HG02938 (cell line): ENCODE measurements around the gene CCDC97.
"Not testable (repeated sequence)": the region's sequence is repeated elsewhere in the genome, so short reads cannot be mapped to it uniquely, and the experiment has no call there.

Experiments used
- ATAC-seq: cut with Tn5 transposase; IDR thresholded peaks from one replicate; pipeline ENCODE4 v1.9.1; 2021; ENCODE audit warnings: mild to moderate bottlenecking, moderate library complexity; ENCODE audit not compliant: unreplicated experiment

The CCDC97 gene

GRCh38 chr19:41310033-41310831 is at the start of gene CCDC97:
Gene CCDC97 (plus strand): TSS chr19:41310172. CDS start chr19:41310311, 139 bp downstream.
- peak; percentile 57 for ATAC-seq

- no peak for ATAC-seq
These were observed 48.3 kb upstream of the CCDC97 start for GRCh38 chr19:41261474-41262190.

GRCh38 chr19:41263042-41263849 is 46.7 kb upstream of the CCDC97 start:
- ATAC-seq: peak; percentile 18

GRCh38 chr19:41263850-41264580 is 46.0 kb upstream of the CCDC97 start, which contains the start of gene HNRNPUL1:
Gene HNRNPUL1 (plus strand): TSS chr19:41264372. CDS start chr19:41264504, 132 bp downstream.
- peak; percentile 58 for ATAC-seq

GRCh38 chr19:41264581-41265394 is 45.2 kb upstream of the CCDC97 start:
- ATAC-seq: peak; percentile 0

GRCh38 chr19:41265395-41266153 is 44.4 kb upstream of the CCDC97 start:
- ATAC-seq: no peak

- ATAC-seq: no peak
These were observed 40.9 kb upstream of the CCDC97 start for GRCh38 chr19:41269055-41269454.

- ATAC-seq: no peak
These were observed 40.4 kb upstream of the CCDC97 start for GRCh38 chr19:41269571-41269970.

GRCh38 chr19:41273076-41273475 is 36.9 kb upstream of the CCDC97 start:
- ATAC-seq: no peak

GRCh38 chr19:41274802-41275201 is 35.2 kb upstream of the CCDC97 start:
- no peak for ATAC-seq

GRCh38 chr19:41276231-41276630 is 33.7 kb upstream of the CCDC97 start:
- no peak for ATAC-seq

- ATAC-seq: no peak
These were observed 31.5 kb upstream of the CCDC97 start for GRCh38 chr19:41278478-41278877.

- ATAC-seq: no peak
These were observed 21.1 kb upstream of the CCDC97 start for GRCh38 chr19:41288673-41289530.

- ATAC-seq: not testable (repeated sequence)
These were observed 20.2 kb upstream of the CCDC97 start for GRCh38 chr19:41289814-41290213.

- ATAC-seq: no peak
These were observed 15.6 kb upstream of the CCDC97 start for GRCh38 chr19:41294393-41294792.

GRCh38 chr19:41295499-41295898 is 14.5 kb upstream of the CCDC97 start:
- ATAC-seq: no peak

- ATAC-seq: no peak
These were observed 13.5 kb upstream of the CCDC97 start for GRCh38 chr19:41296433-41296871.
